Neutrophil (primary cell): ENCODE data around the gene FSD2.
A peak's percentile ranks its signal among the peaks of the same experiment; 100 is the strongest.
"Not testable (repeated sequence)": the region's sequence is repeated elsewhere in the genome, so short reads cannot be mapped to it uniquely, and the experiment has no call there.

ENCODE experiments used
- H3K27ac ChIP-seq: fragments of 200-600 bp; sonication (generic); 2 replicates; pipeline ENCODE4 v1.5.1; 2016; ENCODE audit warnings: mild to moderate bottlenecking, moderate library complexity
- H3K27me3 ChIP-seq: fragments of 200-600 bp; sonication (generic); 2 replicates; pipeline ENCODE4 v1.6.0; 2016; ENCODE audit warnings: mild to moderate bottlenecking
- H3K36me3 ChIP-seq: fragments of 200-600 bp; sonication (generic); 2 replicates; pipeline ENCODE4 v1.5.1; 2017
- H3K4me1 ChIP-seq, 2 experiments: fragments of 200-600 bp in 1 of 2; sonication (generic) in 1 of 2; 1 replicate in 1 of 2; 2 replicates in 1 of 2; pipeline versions ENCODE4 v1.5.1 to v1.6.1; 2013 to 2016; ENCODE audit warnings: low read depth in 1 of 2, low read length in 1 of 2, mild to moderate bottlenecking in 1 of 2, moderate library complexity in 1 of 2; ENCODE audit not compliant: control insufficient read depth in 1 of 2, insufficient read depth in 1 of 2
- H3K4me3 ChIP-seq, 2 experiments: fragments of 200-600 bp in 1 of 2; sonication (generic) in 1 of 2; 1 replicate in 1 of 2; 2 replicates in 1 of 2; pipeline ENCODE4 v1.5.1; 2013 to 2016; ENCODE audit warnings: low read depth in 1 of 2, low read length in 1 of 2, mild to moderate bottlenecking in 1 of 2, moderate library complexity in 1 of 2
- H3K9me3 ChIP-seq: fragments of 200-600 bp; sonication (generic); 2 replicates; pipeline ENCODE4 v1.5.1; 2016
- TF ChIP-seq, protein P1 (sequence below): fragments of 200-600 bp; sonication (generic); IDR thresholded peaks from 2 replicates; pipeline ENCODE4 v1.5.1; 2016; ENCODE audit warnings: antibody characterized with exemption

The FSD2 gene

DNA sequence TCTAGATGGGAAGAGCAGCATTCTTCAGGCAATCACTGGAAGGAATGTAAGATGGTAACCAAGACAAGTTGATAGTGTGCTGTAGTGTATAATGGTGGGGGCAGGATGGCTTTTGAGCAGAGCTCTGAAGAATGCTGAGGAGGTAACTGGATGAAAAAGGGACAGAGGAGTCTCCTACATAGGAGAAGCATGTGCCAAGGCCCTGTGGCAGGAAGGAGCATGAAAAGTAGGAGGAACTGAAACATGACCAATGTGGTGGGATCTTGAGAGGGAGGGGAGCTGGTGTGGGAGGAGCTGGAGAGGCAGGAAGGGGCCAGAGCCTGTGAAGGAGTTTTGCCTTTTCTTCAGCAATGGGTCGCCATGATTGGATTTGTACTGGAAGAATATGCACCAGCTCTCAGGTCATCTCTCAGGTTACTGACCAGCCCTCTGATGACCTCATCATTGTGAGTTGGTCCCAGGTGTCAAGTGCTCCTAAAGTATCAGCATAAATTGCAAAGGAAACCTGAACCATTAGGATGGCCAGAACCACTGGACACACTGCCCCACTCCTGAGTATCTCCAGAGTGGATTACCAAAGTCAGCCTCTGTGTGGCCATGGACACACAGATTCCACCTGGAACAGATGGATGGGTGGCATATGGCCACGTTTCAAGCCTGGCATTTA, 38.6 kb downstream of the FSD2 start:
- H3K27me3 ChIP-seq, result no peaks in the 10 kb centered on the region
- H3K36me3 ChIP-seq, result peaks cover 32% of the 10 kb centered on the region
- TF ChIP-seq, protein P1, sequence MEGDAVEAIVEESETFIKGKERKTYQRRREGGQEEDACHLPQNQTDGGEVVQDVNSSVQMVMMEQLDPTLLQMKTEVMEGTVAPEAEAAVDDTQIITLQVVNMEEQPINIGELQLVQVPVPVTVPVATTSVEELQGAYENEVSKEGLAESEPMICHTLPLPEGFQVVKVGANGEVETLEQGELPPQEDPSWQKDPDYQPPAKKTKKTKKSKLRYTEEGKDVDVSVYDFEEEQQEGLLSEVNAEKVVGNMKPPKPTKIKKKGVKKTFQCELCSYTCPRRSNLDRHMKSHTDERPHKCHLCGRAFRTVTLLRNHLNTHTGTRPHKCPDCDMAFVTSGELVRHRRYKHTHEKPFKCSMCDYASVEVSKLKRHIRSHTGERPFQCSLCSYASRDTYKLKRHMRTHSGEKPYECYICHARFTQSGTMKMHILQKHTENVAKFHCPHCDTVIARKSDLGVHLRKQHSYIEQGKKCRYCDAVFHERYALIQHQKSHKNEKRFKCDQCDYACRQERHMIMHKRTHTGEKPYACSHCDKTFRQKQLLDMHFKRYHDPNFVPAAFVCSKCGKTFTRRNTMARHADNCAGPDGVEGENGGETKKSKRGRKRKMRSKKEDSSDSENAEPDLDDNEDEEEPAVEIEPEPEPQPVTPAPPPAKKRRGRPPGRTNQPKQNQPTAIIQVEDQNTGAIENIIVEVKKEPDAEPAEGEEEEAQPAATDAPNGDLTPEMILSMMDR, result no peak
- H3K9me3 ChIP-seq, result no peaks in the 10 kb centered on the region
- no peak overlapping the region for H3K27ac ChIP-seq
- H3K4me1 ChIP-seq, result no peaks in the 10 kb centered on the region
- no peak overlapping the region for H3K4me3 ChIP-seq

DNA sequence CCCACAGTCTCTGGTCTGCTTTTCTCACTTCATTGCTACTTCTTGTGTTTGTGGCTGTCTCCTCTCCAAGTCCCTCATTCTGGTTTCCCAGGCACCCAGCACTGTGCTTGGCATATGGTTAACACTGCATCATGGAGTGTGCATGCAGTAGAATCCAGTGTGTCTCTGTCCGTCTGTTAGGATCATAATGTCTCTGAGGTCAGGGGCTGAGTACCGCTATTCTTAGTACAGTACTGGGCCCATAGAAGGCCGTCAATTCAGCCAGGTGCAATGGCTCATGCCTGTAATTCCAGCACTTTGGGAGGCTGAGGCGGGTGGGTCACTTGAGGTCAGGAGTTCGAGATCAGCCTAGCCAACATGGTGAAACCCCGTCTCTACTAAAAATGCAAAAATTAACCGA, 39.7 kb downstream of the FSD2 start:
- H3K4me3 ChIP-seq, H3K4me1 ChIP-seq, H3K27me3 ChIP-seq, H3K9me3 ChIP-seq, H3K27ac ChIP-seq: not testable (repeated sequence)
- H3K36me3 ChIP-seq, result peaks cover 40% of the 10 kb centered on the region

DNA sequence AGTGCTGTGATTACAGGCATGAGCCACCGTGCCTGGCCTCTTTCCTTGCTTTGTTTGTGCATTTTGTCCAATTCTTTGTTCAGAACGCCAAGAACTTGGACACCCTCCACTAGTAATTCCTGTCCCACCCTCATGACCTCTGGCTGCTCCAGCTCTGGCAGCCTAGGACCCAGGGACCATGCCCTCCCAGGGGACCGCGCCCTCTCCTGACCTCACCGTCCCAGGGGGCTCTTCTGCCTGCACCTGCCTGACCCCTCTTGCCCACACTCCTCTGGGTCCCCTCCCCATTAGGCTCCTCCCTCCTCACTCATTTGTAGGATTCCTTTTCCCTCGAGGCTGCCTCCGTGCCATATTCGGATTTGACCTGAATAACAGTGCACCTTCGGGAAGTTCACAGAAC, 41.1 kb downstream of the FSD2 start:
- Histone ChIP-seq H3K27ac (no peak overlapping the region), H3K4me1 (no peaks in the 10 kb centered on the region), H3K4me3 (no peak overlapping the region), H3K9me3 (no peaks in the 10 kb centered on the region), H3K36me3 (peaks cover 45% of the 10 kb centered on the region), H3K27me3 (no peaks in the 10 kb centered on the region)
- TF ChIP-seq, protein P1, result no peak

DNA sequence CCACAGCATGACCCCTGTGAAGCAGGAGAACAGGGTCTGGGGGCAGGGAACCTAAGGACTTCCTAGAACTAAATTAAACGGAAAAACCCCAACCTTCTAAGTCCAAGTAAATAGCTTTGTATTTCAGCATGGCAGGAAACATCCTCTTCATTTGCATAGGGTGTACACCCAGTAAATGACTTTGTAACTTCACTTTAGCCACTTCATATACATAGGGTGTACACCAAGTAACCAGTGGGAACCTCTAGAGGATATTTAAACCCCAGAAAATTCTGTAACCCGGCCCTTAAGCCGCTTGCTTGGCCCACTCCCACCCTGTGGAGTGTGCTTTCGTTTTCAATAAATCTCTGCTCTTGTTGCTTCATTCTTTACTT, 41.8 kb downstream of the FSD2 start:
- no peaks in the 10 kb centered on the region for H3K4me1 ChIP-seq
- H3K27ac ChIP-seq, result no peak overlapping the region
- no peaks in the 10 kb centered on the region for H3K27me3 ChIP-seq
- peaks cover 49% of the 10 kb centered on the region for H3K36me3 ChIP-seq
- H3K4me3 ChIP-seq, result no peak overlapping the region
- TF ChIP-seq, protein P1, result no peak
- no peaks in the 10 kb centered on the region for H3K9me3 ChIP-seq

DNA sequence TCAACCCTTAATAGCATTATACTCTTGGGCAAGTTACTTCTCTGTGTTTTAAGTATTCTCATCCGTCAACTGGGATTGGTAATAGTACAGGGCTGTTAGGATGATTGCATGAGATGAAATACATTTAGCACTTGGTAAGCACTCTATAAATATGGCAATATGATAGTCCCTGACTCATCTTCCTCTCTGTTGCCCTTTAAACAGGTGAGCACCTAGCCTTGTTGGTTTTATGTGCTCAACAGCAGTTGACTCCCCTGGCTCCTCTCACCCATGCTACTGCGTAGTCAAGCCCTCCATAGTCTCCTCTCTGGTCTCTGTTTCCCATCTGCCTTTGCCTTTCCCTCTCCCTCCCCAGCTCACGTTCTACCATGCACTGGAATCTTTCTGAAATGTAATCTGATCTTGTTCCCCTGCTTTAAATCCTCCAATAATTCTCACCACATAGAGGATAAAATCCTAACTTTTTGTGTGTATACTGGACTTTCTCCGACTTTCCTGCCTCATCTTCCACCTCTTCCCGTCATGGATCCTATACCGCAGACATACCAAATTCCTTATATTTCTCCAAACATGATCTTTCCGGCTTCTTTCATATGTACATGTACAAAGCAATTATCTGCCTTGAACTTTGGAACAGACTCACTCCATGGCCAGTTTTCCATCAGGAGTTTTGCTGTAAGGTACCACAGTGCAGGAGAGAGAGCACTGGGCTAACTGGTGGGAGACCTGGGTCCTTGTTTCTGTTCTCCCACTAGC, 42.3 kb downstream of the FSD2 start:
- Histone ChIP-seq H3K27me3 (no peaks in the 10 kb centered on the region), H3K9me3 (no peaks in the 10 kb centered on the region), H3K27ac (no peak overlapping the region), H3K36me3 (peaks cover 55% of the 10 kb centered on the region), H3K4me3 (no peak overlapping the region), H3K4me1 (no peaks in the 10 kb centered on the region)
- TF ChIP-seq, protein P1, result no peak

DNA sequence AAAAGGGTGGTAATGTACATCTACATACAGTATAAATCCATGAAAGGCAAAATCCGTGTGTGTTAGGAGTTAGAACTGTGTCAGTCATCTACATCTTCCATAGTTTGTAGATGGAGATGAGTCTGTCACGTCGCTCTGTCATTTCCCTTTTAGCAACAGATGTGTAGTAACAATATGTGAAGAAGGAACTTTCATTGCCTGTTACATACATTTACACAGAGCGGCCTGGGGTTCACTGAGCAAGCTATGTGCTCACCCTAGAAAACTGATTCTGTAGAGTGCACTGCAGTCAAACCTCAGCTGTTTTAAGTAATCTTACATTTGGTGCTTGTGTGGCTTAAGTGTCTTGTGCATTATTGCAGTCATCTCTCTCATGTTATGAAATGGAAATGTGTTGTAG, 54.6 kb downstream of the FSD2 start:
- TF ChIP-seq, protein P1, result no peak
- H3K27me3 ChIP-seq, result peaks cover 4% of the 10 kb centered on the region
- H3K4me1 ChIP-seq, result peaks cover 36 to 39% of the 10 kb centered on the region in 2 experiments
- no peaks in the 10 kb centered on the region for H3K9me3 ChIP-seq
- H3K36me3 ChIP-seq, result peaks cover 26% of the 10 kb centered on the region
- H3K27ac ChIP-seq, result peak overlapping the region; percentile 83
- H3K4me3 ChIP-seq, result peak overlapping the region; percentile 81 to 97
